ENCODE data around the gene DSC1.
"Not testable (repeated sequence)": the region's sequence is repeated elsewhere in the genome, so short reads cannot be mapped to it uniquely, and the experiment has no call there.

DSC1 gene

DNA sequence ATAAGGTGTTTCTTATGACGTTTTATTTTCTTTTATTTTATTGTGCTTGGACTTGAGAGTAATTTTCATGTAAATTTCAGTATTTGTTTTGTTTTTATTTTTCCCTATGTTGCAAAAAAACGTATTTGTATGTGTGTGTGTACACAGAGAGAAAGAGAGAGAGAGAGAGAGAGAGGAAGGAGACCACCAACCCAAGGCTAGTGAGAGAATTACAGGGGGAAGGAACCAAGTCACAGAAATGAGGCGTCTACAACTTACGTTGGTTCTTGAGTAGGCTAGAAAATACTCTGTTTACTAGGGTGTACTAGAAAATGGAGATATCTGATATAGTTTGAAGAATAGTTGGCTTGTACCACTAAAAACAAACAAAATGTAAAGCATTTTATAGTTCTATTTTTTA lies 7.7 kb upstream of the DSC1 start:
- DNase-seq: no peak

DNA sequence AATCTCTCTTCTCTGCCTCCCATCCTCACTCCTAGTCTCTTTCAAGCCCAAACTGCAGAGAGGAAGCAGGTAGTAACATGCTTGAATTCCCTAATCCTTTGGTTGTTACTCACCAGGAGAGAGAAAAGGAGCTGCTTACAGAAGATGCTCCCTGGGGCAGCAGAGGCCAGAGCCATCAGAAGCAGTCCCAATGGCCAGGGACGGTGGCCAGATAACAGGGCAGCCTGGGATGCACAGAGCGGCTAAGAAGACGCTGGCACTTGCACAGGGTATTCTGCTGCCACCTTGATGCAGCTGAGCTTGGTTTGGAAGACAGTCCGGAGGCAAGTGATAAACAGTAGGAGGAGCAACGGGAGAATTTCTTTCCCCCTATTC lies 250 bp downstream of the DSC1 start:
- no peak for DNase-seq

DNA sequence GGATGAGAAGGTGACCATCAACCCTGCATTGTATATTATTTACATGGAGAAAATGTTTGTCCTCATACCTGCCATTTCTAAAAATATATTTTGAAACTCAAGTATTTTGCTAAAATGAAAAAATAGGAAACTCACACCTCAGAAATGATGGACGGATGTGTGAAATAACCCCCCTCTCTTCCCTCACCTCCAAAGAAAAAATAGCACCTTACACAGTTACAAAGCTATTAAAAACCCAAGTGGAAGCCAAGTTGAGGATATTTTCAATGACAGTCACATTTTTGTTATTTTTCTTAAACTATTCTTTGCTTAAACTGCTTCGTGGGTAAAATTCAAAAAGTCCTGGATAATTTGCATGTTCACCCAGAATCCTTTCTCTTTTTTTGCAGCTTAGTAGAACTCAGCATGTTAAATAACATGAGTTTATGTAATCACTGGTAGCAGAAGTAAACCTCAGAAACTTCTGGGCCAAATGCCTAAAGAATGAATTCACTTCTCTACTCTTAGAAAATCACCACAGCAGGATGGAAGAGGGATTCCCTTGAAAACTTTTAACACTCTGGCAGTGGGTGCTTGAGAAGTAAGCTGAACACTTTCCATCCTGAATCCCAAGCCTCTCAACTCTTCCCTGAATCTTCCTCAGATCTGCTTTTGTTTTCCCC lies 768 bp downstream of the DSC1 start:
- no peak for DNase-seq

DNA sequence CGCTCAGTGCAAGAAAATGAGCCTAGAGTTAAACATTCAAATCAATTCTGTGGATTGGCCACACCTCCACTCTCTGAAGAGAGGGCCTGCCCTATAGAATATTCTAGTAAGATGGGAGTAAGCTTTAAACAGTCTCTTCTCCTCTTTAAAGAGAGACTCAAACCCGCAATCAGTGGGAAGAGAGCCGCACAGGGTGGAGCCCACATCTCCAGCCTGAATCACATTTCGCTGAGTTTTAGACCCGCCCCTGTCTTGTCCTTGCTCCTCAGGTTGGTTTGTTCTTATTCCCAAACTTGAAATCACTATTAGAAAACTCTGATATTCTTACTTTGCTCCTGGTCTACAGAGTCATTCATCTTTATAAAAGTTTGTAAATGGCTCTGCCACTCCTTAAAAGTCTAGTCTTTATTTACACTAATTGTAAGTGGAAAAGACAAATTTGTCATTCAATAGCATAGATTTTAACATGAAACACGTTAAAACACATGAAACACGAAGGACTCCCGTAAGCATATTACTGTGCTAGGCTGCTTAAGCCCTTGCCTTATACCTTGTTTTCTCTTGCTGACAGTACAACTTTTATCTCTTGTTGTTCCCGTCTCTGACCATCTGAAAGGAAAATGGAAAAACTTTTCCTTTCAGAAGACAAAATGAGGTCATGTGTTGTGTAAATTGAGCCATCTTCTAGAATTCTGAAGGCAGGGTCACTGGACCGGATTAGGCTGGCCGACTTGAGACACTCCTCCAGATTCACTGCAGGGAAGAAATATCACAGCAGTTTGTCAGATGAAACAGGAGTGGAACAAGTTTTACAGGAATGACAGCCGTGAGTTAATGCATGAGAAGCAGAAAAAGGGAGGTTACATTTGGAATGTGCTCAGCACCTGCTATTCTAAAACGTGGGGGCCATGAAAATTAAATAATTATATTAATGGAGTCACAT lies 5.6 kb downstream of the DSC1 start:
- no peak for DNase-seq

DNA sequence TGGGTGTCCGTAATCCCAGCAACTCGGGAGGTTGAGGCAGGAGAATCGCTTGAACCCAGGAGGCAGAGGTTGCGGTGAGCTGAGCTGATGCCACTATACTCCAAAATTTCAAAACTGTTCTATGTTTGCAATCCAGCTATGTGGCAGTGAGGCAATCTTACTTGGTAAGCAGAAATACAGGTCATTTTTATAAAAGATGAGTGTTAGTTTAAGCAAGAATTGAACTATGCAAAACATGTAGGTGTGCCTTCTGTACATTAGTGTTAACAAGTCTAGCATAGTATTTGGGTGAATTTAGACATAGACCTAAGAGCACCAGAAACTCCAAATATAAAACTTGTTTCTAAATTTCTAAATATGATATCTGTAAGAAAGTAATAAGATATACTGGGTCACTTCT lies 7.2 kb downstream of the DSC1 start:
- no peak for DNase-seq

DNA sequence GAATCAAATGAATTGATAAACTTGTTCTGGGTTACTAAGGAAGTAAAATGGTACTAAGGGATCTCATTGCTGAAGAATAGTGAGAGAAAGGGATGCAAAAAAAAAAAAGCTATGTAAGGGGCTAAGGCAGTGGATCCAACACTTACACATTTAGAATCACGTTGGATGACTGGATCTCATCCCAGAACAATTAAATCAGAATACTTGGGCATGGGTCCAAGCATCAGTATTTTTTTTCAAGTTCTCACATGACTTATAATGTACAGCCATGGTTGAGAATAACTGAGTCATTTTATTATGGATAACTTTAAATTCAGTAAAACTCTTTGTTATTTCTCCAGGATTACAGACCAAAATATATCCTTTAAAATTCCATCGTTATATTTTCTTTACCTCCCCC lies 8.5 kb downstream of the DSC1 start:
- DNase-seq: no peak

DNA sequence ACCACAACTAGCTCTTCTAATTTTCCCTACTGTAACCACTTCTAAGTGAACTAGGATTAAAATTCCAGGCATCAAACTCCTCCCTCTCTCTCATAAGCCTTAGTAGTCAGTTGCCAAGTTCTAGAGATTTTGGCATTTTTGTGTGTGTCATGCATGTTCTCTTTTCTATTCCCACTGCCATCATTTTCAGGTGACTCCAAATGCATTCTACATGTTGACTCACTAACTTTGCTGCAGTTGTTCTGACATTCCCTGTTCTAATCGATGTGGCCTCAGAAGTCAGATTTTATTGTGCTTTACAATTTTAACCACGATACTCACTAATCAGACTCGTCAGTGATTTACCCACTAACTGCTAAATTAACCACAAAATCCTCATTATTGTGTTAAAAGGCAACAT lies 13.3 kb downstream of the DSC1 start:
- DNase-seq: no peak

DNA sequence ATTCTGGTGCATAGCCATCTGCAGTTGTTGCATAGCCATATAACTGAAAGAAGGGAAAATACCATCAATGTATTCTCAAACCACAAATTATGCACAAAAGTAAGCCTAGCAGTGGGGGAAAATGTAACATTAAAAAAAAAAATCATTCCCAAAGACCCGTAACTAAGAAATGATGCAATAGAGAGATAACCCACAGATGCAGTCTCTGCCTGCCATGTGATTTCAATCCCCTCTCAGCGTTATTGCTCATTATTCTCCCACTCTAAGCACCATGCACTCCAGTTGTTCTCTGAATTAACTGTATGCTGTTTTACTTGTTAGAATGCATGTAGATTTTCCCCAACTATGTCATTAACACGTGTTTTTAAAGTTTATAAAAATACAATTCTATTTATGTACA lies 14.1 kb downstream of the DSC1 start:
- no peak for DNase-seq

DNA sequence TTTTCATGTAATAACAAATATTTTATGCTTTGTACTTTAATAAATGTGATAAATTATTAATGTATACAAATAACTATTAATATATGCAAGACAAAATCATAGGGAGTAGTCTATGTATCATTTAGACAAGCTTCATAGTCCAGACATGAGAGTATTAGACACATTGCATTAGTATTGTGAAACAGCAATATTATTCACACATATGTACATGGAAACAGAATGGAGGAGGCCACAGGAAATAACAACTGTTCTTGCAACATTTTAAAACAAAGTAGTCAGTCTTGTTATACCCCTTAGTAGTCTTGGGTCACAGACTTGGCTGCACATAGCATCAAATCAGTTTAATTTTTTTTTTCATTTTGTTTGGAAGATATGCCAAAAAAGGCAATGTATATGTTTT lies 15.8 kb downstream of the DSC1 start:
- DNase-seq: no peak

DNA sequence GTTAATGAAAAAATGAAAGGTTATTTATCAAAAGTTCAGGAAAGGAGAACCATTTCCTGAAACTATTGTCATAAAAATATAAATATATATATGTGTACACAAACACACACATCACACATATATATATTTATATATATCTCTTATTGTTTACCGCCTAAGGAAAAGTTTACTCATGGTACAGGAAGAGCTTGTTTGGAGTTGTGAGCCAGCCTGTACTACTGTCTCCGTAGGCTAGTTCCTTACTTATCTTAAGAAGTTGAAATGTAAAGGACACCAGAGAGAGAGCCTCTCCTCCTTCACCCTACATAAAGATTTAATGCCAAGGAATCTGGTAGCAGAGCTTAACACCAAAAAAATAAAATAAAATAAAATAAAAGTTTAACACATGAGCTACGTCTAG lies 19.6 kb downstream of the DSC1 start:
- no peak for DNase-seq

DNA sequence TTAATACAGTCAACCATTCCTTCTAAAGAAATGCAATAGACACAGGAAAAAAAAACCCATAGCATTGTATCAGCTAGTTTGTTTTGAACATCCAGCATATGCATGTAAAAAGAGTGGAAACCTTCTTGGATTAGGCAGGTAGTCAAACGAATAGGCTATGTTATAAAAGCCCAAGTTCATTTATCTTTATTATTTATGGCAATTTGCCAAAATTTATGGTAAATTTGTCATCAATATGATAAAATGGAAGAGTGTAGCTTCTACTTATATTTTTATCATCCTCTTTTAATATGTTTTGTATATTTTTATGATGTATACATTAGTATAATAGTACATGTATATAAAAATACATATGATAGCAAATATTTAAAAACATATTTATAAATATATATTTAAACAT lies 23.9 kb downstream of the DSC1 start:
- no peak for DNase-seq

DNA sequence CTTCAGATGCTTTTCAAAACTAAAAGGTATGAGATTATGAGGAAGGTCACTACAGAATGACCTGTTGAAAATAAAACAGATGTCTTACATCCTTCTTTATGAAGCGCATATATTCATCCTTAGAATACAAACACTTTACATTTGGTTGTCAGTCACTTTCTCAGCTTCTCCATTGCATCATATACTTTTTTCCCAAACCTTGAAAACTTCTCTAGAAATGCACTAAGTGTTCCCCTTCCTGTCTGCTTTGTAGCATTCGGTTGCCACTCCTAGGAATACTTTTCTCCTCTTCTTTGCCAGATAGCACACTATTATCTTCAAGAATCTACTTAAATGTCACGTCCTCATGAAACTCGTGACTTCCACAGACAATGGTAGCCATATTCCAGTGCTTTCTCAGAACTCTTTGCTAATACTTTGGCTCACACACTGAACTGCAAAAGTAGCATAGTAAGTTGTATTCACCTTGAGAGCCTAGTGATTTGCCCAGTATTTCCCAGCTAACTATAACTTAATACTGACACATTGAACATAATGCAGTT lies 27.6 kb downstream of the DSC1 start:
- DNase-seq: no peak

DNA sequence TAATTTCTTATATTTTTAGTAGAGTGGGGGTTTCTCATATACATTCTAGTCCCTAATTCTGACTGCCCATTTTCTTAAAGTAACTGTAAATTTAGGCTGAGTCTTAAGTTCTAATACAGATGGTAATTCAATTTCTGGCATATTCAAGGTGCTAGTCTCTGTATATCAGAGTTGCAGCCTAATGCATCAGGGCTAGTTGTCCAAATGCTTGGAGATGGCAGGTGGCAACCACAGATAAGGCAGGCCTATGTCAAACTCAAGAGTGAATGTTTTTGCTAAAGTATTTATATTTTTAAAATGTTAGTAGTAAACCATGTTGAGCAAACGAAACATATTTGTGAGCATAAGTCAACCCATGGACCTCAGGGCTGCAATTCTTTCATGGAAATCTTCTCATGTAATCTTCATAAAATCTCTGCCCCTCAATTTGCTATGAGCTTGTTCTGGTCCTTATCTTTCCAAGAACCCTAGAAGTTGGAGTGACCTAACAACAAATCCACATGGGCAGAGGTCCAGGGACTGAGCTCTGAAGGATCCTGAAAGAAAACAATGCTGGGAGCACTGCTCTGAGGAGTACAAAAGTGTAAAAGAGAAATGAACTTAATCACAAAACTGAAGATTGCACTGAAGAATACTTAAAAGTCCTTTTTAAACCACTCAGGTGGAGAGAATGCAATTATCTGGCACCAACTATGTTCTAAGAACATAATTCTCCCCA lies 33.1 kb downstream of the DSC1 start:
- DNase-seq: no peak

DNA sequence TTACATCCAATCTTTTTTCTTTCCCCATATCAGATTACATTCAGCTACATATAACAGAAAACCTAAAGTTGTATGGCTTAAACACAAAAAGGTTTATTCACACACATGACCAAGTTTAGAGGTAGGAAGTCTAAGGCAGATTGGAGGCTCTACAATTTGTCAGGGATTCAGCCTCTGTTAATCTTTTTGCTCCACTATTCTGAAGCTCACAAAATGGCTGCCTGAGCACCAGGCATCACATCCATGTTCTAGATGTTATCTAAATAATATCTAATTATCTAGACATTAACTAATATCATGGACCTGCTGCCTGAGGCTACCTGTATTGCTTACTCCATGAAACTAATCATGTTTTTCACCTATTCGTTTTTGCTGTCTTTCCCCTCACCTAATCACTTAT lies 36.8 kb downstream of the DSC1 start:
- no peak for DNase-seq

DNA sequence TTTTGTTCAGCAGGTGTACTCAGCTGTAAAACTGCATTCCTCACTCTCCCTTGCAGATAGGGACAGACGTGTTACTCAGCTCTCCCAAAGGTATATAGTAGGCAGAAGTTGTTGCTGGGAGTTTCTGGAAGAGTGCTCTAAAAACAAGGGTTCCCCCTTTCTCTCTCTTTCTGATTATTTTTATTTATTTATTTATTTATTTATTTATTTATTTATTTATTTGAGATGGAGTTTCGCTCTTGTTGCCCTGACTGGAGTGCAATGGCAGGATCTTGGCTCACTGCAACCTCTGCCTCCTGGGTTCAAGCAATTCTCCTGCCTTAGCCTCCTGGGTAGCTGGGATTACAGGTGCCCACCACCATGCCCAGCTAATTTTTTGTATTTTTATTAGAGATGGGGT lies 39.5 kb downstream of the DSC1 start:
- DNase-seq: not testable (repeated sequence)

DNA sequence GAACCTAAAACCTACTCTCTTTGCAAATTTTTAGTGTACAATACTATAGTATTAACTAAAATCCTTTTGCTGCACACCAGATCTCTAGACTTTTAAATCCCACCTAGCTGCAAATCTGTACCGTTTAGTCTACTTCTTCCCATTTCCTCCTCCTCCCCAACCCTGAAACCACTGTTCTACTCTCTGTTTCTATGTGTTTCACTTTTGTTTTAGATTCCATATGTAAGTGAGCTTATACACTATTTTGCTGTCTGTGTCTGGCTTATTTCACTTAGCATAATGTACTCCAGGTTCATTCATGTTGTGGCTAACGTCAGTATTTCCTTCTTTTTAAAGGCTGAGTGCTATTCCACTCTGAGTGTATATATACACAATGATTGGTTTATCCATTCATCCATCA lies 42.1 kb downstream of the DSC1 start:
- no peak for DNase-seq

DNA sequence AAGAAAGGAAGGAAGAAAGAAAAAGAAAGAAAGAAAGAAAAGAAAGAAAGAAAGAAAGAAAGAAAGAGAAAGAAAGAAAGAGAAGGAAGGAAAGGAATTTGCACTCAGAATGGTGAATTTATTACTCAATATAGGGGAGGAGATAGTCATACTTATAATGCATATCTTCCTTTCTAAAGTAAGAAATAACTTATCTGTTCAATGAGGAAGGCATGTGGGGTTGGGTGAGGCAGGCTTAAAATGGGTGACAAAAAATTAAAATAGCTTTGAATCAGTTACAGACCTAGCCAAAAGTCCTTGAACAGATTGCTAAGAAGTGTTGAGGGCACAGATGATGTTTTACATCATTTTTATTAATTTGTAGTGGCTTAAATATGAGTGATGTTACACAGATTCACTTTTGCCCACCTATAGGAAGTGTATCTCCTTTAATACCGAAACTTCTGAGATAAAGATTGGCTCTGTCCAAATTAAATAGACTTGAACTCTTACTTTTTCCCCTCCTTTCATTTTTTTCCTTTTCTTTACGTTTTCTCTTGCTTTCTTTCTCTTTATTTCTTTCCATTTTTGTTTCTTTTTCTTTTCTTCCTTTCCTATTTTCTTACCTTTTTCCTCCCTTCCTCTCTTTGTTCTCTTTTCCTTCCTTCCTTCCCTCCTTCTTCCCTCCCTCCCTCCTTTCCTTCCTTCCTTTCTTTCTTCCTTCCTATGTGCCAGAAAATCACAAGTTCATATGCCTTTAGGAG lies 45.6 kb downstream of the DSC1 start:
- DNase-seq: no peak

DNA sequence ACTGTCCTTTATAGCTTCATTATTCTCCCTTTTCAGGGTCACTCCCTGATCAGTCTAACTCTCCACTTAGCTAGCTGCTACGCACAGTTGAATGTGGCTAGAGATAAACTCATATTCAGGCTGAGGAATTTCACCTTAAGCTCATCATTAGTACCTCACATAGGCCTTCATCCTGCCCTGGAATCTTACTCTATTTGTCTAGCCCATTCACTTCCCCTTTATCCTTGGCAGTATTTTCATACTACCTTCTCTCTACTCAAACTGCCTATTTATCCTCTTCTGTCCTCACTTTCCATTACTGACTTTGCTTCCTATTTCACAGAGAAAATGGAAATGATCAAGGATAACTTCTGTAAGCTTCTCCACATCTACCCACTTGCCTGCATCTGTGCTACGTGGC lies 49.9 kb downstream of the DSC1 start:
- DNase-seq: no peak

DNA sequence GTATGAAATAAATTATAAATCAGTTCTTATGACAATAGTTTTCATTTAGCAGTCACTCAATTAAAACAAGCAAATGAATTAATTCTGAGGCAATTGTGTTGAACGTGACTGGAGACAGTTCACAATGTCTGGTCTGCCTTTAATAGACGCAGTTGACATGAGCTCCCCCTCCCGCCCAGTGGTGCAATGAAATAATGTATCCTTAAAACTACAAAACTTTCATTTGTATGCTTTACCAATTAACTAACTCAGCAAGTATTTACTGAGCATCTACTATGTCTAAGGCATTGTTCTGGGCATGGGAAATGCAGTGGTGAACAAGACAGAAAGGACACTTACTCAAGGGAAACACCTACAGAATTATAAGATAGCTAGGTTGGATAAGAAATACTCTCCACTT lies 56.9 kb downstream of the DSC1 start:
- no peak for DNase-seq

DNA sequence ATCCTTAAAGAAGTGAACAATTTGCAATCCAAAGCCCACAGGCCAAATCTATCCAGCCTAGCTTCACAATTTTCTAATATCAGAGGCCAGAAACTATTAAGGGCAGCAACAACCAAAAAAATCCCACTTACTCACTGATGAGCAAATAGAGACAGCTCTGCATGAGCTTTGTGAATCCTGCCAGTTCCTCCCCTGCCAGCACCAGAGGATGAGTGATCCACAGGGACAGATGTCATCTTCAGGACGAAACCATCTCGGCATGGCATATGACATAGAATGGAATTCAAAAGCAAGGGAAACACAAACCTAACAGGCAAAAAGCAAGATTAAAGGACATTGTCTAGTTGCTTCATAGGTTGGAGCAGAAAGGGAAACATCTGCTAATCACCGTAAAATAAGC lies 58.2 kb downstream of the DSC1 start:
- DNase-seq: no peak

DNA sequence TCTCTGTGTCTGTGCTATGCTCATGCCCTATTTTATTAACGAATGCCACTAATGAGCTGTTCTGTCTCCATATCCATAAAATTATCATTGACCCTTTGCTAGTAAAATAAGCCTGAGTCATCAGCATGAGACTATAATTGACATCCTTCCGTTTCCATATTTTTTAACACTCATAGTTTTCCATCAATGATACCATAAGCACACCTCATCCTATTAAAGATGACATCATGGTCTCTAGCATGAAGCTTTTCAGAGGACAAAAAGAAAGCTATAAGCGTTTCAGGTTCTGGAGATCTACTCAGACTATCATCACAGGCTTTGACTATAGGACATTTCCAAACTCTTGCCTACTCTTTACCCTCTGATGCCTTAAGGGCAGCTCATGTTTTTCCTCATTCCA lies 59.2 kb downstream of the DSC1 start:
- no peak for DNase-seq

DNA sequence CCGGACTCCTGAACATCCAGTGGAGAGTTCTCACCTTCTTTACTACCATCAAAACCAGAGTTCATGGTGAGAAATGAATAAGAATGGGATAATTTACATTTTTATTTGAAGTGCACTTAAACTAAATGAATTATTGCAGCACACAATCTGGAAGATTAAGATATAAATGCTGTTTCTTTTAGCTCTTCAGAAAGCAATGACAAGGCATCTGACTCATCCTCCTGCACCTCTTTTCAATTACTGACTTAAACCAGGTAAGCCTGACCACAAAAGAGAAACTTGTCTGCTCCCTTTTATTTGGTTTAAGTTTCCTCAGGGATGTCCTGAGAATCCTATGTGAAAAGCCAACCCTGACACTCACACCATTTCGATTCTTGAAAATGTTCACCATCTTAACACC lies 59.7 kb downstream of the DSC1 start:
- no peak for DNase-seq

All from GOT3 (cell line).